GM19395 (cell line): ENCODE results near the gene RASA3.
A peak's percentile ranks its signal among the peaks of the same experiment; 100 is the strongest.

ENCODE experiments used
- ATAC-seq: cut with Tn5 transposase; IDR thresholded peaks from one replicate; pipeline ENCODE4 v1.9.1; 2021; ENCODE audit warnings: mild to moderate bottlenecking, moderate library complexity; ENCODE audit not compliant: unreplicated experiment

RASA3 gene

GRCh38 chr13:114069376-114070097, 62.9 kb downstream of the RASA3 start:
- no peak for ATAC-seq

GRCh38 chr13:114068656-114069318, 63.6 kb downstream of the RASA3 start:
- ATAC-seq: no peak

GRCh38 chr13:114067886-114068651, 64.4 kb downstream of the RASA3 start:
- peak; percentile 32 for ATAC-seq

- peak; percentile 72 for ATAC-seq
Observed at GRCh38 chr13:114067381-114067885, 65.0 kb downstream of the RASA3 start.

GRCh38 chr13:114066956-114067355, 65.5 kb downstream of the RASA3 start:
- peak; percentile 5 for ATAC-seq

- no peak for ATAC-seq
Observed at GRCh38 chr13:114065926-114066774, 66.3 kb downstream of the RASA3 start.

GRCh38 chr13:114065141-114065925, 67.1 kb downstream of the RASA3 start:
- ATAC-seq: no peak

GRCh38 chr13:114064450-114065140, 67.8 kb downstream of the RASA3 start:
- no peak for ATAC-seq

GRCh38 chr13:114063545-114064449, 68.6 kb downstream of the RASA3 start:
- no peak for ATAC-seq

GRCh38 chr13:114062754-114063153, 69.7 kb downstream of the RASA3 start:
- ATAC-seq: no peak

- no peak for ATAC-seq
Observed at GRCh38 chr13:114062341-114062740, 70.1 kb downstream of the RASA3 start.

- no peak for ATAC-seq
Observed at GRCh38 chr13:114061744-114062143, 70.7 kb downstream of the RASA3 start.

- no peak for ATAC-seq
Observed at GRCh38 chr13:114061047-114061446, 71.4 kb downstream of the RASA3 start.

- ATAC-seq: no peak
Observed at GRCh38 chr13:114059946-114060860, 72.2 kb downstream of the RASA3 start.

- no peak for ATAC-seq
Observed at GRCh38 chr13:114059428-114059827, 73.0 kb downstream of the RASA3 start.

- no peak for ATAC-seq
Observed at GRCh38 chr13:114058051-114058867, 74.2 kb downstream of the RASA3 start.
